Lung (tissue), 12 donors: ENCODE results near the gene IQCE. TPM values are rescaled to one million over a fixed set of nuclear protein-coding genes. Genes with fewer than 3 reads are reported as not detected.

Source experiments
- ATAC-seq: fragments of 200-7000 bp; cut with Tn5 transposase; one replicate; pipeline ENCODE4 v1.9.1; 2020; ENCODE audit warnings: moderate number of reproducible peaks; ENCODE audit not compliant: insufficient read depth, low FRiP score
- DNase-seq, 3 donors: peaks; one replicate each; pipeline ENCODE4 v3.0.0-alpha.2; 2013 to 2017
- H3K27ac ChIP-seq, 2 donors: one replicate each; pipeline ENCODE4 v1.5.1; 2013; ENCODE audit warnings: mild to moderate bottlenecking in 2 of 2, moderate library complexity in 2 of 2, control low read depth in 1 of 2, inconsistent platforms in 1 of 2, low read depth in 1 of 2, low read length in 1 of 2
- H3K27me3 ChIP-seq, 3 donors: one replicate each; pipeline ENCODE4 v1.5.1; 2013; ENCODE audit warnings: low read length in 2 of 3; ENCODE audit not compliant: control insufficient read depth in 3 of 3, insufficient read depth in 3 of 3
- H3K36me3 ChIP-seq, 4 donors: one replicate each; pipeline ENCODE4 v1.5.1; 2013; ENCODE audit warnings: low read length in 4 of 4, mild to moderate bottlenecking in 1 of 4, moderate library complexity in 1 of 4; ENCODE audit not compliant: control insufficient read depth in 4 of 4, insufficient read depth in 4 of 4
- H3K4me1 ChIP-seq, 5 donors: one replicate each; pipeline ENCODE4 v1.5.1; 2013; ENCODE audit warnings: low read length in 5 of 5, mild to moderate bottlenecking in 2 of 5, moderate library complexity in 1 of 5; ENCODE audit not compliant: control insufficient read depth in 5 of 5, insufficient read depth in 5 of 5
- H3K4me3 ChIP-seq: one replicate; pipeline ENCODE4 v1.5.1; 2013; ENCODE audit warnings: mild to moderate bottlenecking, control low read depth, moderate library complexity
- H3K9ac ChIP-seq, 2 donors: one replicate each; pipeline ENCODE4 v1.5.1; 2013; ENCODE audit warnings: low read length in 2 of 2, control low read depth in 1 of 2; ENCODE audit not compliant: insufficient read depth in 1 of 2
- H3K9me3 ChIP-seq, 4 donors: one replicate each; pipeline ENCODE4 v1.5.1; 2013; ENCODE audit warnings: low read length in 3 of 4, mild to moderate bottlenecking in 1 of 4, moderate library complexity in 1 of 4; ENCODE audit not compliant: control insufficient read depth in 4 of 4, insufficient read depth in 3 of 4
- CTCF ChIP-seq: IDR thresholded peaks from 2 replicates; pipeline ENCODE4 v1.5.1; 2012; ENCODE audit warnings: mild to moderate bottlenecking; ENCODE audit errors: control extremely low read depth, extremely low read depth
- WGBS, 2 donors: extraction: QIAGEN DNeasy Blood & Tissue Kit; methylation state at CpG; one replicate each; pipeline ENCODE4 v1.1.7; 2013; 5-methylcytosine and 5-hydroxymethylcytosine counted together
- polyA plus RNA-seq, 2 donors: library from polyadenylated mRNA; stranded (reverse); fragments of 200-250 nt; gene quantifications; one replicate each; pipeline ENCODE4 v1.2.1, GENCODE V29; 2013
- total RNA-seq, 2 donors: library from RNA; depleted of rRNA in 1 of 2; stranded (reverse); fragments of >200 nt in 1 of 2; gene quantifications; one replicate each; pipeline ENCODE4 v1.2.1, GENCODE V29; 2014 to 2021
- donor health status: control.
- donor health status: control.
- donor health status: Bipolar disorder and iron deficiency.
- donor health status: healthy.
- donor health status: DM: yes; HTN: yes; CAD: no.

Gene IQCE
- total and polyA plus RNA-seq, 4 donors, result 8.1 to 29.0 (median 16.0) TPM

DNA sequence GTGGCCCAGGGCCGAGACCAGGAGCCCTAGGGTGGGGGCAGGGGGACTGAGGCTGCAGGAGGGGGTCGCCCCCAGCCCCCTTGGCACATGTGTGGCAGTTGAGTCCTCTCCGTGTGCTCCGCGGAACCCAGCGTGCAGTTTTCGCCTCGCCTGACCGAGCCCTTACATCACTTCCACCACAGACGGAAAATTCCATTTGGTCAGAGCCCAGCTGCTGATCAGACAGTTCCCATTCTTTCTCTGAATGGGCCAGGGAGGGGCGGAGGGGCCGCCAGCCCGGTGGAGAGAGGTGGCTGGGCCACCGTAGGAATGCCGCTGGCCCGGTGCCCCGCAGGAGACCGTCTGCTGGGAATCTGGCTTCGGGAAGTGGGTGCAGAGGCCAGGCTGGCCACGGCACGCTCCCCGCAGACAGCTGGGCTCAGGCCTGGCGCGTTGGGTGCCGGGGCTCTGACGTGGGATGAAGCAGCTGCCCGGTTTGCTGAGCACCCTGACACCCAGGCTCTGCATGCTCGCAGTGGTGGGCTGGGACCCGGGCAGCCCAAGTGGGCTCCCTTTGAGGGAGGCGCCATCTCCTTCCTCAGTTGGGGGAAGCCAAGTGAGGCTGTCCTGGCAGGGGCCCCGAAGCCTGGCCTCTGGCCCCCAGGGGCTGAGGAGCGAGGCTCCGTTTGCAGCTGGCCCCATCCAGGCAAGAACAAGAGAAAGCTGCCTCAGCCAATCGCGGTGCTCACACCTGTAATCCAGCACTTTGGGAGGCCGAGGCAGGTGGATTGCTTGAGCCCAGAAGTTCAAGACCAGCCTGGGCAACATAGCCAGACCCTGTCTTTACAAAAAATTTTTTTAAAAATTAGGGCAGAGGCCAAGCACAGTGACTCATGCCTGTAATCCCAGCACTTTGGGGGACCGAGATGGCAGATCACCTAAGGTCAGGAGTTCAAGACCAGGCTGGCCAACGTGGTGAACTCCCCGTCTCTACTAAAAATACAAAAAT, 82.9 kb downstream of the IQCE start:
- peak; percentile 90 to 94 (median 92) for DNase-seq
- H3K9ac ChIP-seq, result peak overlapping the region in 1 of 2 donors; percentile 3
- H3K9me3 ChIP-seq, result no peaks in the 10 kb centered on the region
- peak; percentile 59 for ATAC-seq
- 23 to 28% methylated on average over 37 to 39 of the region's 39 CpGs for WGBS, 2 donors
- no peak for TF ChIP-seq CTCF
- H3K36me3 ChIP-seq, result no peaks in the 10 kb centered on the region
- no peaks in the 10 kb centered on the region for H3K27me3 ChIP-seq
- no peak overlapping the region for H3K4me3 ChIP-seq
- peaks cover 3 to 59% (median 33%) of the 10 kb centered on the region in 5 donors for H3K4me1 ChIP-seq
- peak overlapping the region; percentile 77 to 88 for H3K27ac ChIP-seq

DNA sequence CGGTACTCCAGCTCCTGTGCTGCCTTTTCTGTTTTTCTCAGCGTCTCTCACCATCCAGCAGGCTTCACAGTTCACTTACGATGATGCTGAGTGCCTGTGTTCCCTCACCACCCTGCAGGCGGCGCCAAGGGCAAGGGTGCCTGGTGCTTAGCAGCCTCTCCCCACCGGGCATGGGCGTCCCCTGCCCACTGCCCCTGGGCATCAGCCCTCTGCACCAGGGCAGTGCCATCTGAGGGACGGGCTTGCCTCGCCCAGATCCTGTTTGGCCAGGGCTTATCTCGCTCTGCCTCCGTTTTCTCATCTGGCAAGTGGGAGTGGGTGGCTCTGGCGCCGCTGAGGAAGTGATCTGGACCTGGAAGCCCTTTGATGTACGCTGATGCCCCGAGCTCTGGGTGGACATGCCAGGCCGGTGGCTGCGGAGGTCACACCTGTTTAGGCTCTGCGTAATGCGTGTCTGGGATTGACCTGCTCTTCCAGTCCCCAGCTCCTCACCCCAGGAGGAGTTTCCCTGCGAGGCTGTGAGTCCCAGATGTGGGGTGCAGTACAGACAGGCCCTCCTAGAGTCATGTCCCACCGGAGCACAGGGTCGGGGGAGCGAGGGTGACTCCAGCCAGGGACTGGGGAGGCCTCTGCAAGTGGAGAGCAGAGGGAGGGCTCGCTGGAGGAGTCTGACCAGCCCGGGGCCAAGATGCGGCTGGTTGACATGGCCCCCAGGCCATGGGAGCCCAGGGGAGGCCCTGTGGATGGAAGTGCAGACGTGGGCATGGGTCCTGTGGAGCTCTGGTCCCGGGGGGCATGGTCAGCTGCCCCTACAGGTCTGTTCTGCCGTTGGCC, 84.8 kb downstream of the IQCE start:
- Histone ChIP-seq H3K36me3 (peaks cover 0 to 14% (median 11%) of the 10 kb centered on the region in 4 donors), H3K27ac (peak overlapping the region in 1 of 2 donors; percentile 60), H3K4me1 (peaks cover 0 to 41% (median 20%) of the 10 kb centered on the region in 5 donors), H3K9me3 (no peaks in the 10 kb centered on the region), H3K27me3 (no peaks in the 10 kb centered on the region), H3K9ac (no peak overlapping the region), H3K4me3 (no peak overlapping the region)
- no peak for TF ChIP-seq CTCF
- WGBS, 2 donors, result 74 to 85% methylated on average over 29 of the region's 29 CpGs
- no peak for ATAC-seq
- no peak for DNase-seq

DNA sequence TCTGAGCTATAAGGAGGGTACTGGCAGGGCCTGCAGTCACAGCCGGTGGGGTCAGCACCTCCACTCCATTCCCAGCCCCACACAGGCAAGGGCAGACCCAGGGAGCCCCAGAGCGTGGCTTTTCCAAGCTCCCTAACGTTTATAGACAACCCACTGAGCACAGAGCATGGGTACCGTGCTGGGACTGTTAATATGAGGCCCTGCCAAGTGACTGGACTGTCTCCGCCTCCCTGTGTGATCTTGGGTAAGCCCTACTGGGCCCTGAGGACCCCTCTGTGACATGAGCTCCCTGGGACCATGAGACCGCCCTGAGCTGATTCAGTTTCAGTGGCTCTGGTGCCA, 85.4 kb downstream of the IQCE start:
- H3K27ac ChIP-seq, result no peak overlapping the region
- ATAC-seq (no peak), DNase-seq (no peak)
- H3K9me3 ChIP-seq, result no peaks in the 10 kb centered on the region
- no peak for TF ChIP-seq CTCF
- no peak overlapping the region for H3K4me3 ChIP-seq
- peaks cover 0 to 16% (median 11%) of the 10 kb centered on the region in 4 donors for H3K36me3 ChIP-seq
- 66 to 79% methylated on average over 6 of the region's 6 CpGs for WGBS, 2 donors
- H3K9ac ChIP-seq, result no peak overlapping the region
- peaks cover 0 to 41% (median 20%) of the 10 kb centered on the region in 5 donors for H3K4me1 ChIP-seq
- H3K27me3 ChIP-seq, result no peaks in the 10 kb centered on the region
